GM12891 (cell line): ENCODE data around the gene ZNF33A.

Experiments used
- POLR2A ChIP-seq: IDR thresholded peaks from 2 replicates; pipeline ENCODE4 v1.6.1; 2011; ENCODE audit warnings: low read depth, low read length, control low read depth
- POLR2AphosphoS5 ChIP-seq: IDR thresholded peaks from 2 replicates; pipeline ENCODE4 v1.6.1; 2011; ENCODE audit warnings: low read depth, low read length, control low read depth
- POU2F2 ChIP-seq: IDR thresholded peaks from 2 replicates; pipeline ENCODE4 v1.6.1; 2011; ENCODE audit warnings: low read depth, mild to moderate bottlenecking, control low read depth, low read length, moderate library complexity
- SPI1 ChIP-seq: IDR thresholded peaks from 2 replicates; pipeline ENCODE4 v1.6.1; 2011; ENCODE audit warnings: low read depth, low read length, control low read depth
- TAF1 ChIP-seq: IDR thresholded peaks from 2 replicates; pipeline ENCODE4 v1.6.1; 2011; ENCODE audit warnings: low read depth, low read length, control low read depth

DNA sequence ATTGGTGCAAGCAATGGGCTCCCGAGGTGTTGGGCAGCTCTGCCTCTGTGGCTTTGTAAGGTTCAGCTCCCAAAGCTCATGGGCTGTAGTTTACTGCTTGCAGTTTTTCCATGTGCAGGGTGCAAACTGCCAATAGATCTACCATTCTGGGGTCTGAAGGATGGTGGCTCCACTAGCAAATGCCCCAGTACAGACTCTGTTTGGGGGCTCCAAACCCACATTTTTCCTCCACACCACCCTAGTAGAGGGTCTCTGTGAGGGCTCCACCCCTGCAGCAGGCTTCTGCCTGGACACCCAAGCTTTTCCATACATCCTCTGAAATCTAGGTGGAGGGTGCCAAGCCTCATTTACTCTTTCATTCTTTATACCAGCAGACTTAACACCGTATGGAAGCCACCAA, 66.2 kb downstream of the ZNF33A start:
- no peak for TF ChIP-seq POLR2A
- no peak for TF ChIP-seq POLR2AphosphoS5
- no peak for TF ChIP-seq TAF1
- TF ChIP-seq POU2F2, result no peak
- no peak for TF ChIP-seq SPI1
